ENCODE data around the gene MTARC2. TPM values are rescaled to one million over a fixed set of nuclear protein-coding genes. Genes with fewer than 3 reads are reported as not detected.

MTARC2 gene
- total RNA-seq, 1 experiment from 2014 or later = 13.3 TPM

DNA sequence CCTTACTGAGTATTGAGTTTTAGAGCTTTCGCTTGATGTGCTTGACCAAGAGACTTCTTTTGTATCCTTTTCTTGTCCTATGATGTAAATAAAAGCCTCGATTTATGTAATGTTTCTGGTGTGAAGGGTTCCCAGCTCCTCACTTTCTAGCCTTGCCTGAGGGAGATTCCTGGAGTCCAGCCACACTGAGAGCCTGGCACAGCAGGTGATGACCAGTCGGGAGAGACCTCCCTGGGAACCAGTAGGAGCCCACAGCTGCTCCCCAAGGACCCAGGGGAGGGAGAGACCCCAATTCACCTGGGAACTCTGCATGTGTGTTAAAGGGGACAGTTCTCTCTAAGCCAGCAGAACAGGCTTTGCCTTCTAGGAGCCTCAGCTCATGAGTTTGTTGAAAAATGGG, 49.1 kb upstream of the MTARC2 start:
- Histone ChIP-seq H3K4me3 (ENCODE audit: low read length) (no peak overlapping the region), H3K4me2 (ENCODE audit: low read length) (no peak overlapping the region), H4K20me1 (ENCODE audit: low read length) (no peaks in the 10 kb centered on the region), H3K36me3 (ENCODE audit: low read depth, low read length) (no peaks in the 10 kb centered on the region), H3K9ac (ENCODE audit: low read length) (no peak overlapping the region), H3K9me2 (replicated peaks; ENCODE audit: low read length) (no peaks in the 10 kb centered on the region), H2AFZ (ENCODE audit: low read length) (no peak overlapping the region), H3K9me3 (ENCODE audit: low read length) (no peaks in the 10 kb centered on the region), H3K79me2 (ENCODE audit: low read length) (no peaks in the 10 kb centered on the region), H3K4me1 (ENCODE audit: insufficient read depth, low read length) (no peaks in the 10 kb centered on the region), H3K27ac (ENCODE audit: low read length) (no peak overlapping the region), H3K27me3 (ENCODE audit: low read length) (no peaks in the 10 kb centered on the region), H3F3A (ENCODE audit: low read length, unreplicated experiment) (no peaks in the 10 kb centered on the region)
- BruUV-seq (replicated peaks) = no TSS peak
- no peak for DNase-seq
- TF ChIP-seq EZH2 (IDR thresholded peaks at IDR 0.05; ENCODE audit: low read length, unreplicated experiment) = no peak
- no peak for TF ChIP-seq EZH2phosphoT487 (IDR thresholded peaks at IDR 0.05; ENCODE audit: borderline replicate concordance, low read length)
- ChIA-PET POLR2A (ENCODE audit: unreplicated experiment) (no interaction called here), CTCF (interaction anchor here (0.8 kb wide), 1 partner anchor 34 kb away, joined by 7 read pairs; no protein-coding TSS in a partner anchor)
- ATAC-seq = no peak
- intact Hi-C loops (cut with micrococcal nuclease) = no loop called here

DNA sequence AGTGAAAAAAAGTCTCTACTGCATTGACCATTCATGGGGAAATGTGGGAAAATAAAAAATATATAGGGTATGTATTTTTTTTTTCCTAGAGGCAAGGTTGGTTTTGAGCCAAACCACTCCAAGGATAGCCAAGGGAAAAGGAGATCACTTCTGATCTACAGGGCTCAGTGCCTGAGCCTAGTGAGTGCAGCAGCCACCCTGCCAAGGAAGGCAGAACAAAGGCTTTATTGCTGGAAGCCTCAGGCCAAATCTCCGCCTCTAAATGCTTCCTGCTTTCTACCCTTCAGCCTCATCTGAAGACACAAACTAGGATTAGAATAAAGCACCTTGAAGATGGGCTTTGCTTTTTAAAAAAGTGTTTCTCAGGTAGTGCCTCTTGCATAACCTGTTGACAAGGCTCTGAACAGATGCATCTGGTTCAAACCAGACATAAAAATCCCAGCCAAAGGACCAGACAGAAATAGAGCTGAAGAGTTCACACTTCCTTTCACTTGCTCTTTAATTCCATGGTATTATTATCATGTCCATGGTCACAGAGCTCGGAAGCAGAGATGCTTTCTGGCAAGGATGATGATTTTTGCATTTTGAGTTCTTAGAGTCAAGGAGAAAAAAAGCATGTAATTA, 47.5 kb upstream of the MTARC2 start:
- Histone ChIP-seq H3K79me2 (ENCODE audit: low read length) (no peaks in the 10 kb centered on the region), H3K4me2 (ENCODE audit: low read length) (no peak overlapping the region), H3K4me1 (ENCODE audit: insufficient read depth, low read length) (no peaks in the 10 kb centered on the region), H3K9me3 (ENCODE audit: low read length) (no peaks in the 10 kb centered on the region), H3F3A (ENCODE audit: low read length, unreplicated experiment) (no peaks in the 10 kb centered on the region), H3K27me3 (ENCODE audit: low read length) (no peaks in the 10 kb centered on the region), H3K9ac (ENCODE audit: low read length) (no peak overlapping the region), H3K4me3 (ENCODE audit: low read length) (no peak overlapping the region), H3K36me3 (ENCODE audit: low read depth, low read length) (no peaks in the 10 kb centered on the region), H2AFZ (ENCODE audit: low read length) (no peak overlapping the region), H4K20me1 (ENCODE audit: low read length) (no peaks in the 10 kb centered on the region), H3K27ac (ENCODE audit: low read length) (no peak overlapping the region), H3K9me2 (replicated peaks; ENCODE audit: low read length) (no peaks in the 10 kb centered on the region)
- ChIA-PET POLR2A (ENCODE audit: unreplicated experiment) (interaction anchor here (0.6 kb wide), 1 partner anchor 47 kb away, joined by 3 read pairs; no protein-coding TSS in a partner anchor), CTCF (no interaction called here)
- DNase-seq (peak; percentile 51), ATAC-seq (peak; percentile 89)
- BruUV-seq (replicated peaks) = no TSS peak
- intact Hi-C loops (cut with micrococcal nuclease) = no loop called here
- TF ChIP-seq EZH2phosphoT487 (IDR thresholded peaks at IDR 0.05; ENCODE audit: borderline replicate concordance, low read length) (no peak), EZH2 (IDR thresholded peaks at IDR 0.05; ENCODE audit: low read length, unreplicated experiment) (no peak)
- TF ChIP-seq, protein P1, sequence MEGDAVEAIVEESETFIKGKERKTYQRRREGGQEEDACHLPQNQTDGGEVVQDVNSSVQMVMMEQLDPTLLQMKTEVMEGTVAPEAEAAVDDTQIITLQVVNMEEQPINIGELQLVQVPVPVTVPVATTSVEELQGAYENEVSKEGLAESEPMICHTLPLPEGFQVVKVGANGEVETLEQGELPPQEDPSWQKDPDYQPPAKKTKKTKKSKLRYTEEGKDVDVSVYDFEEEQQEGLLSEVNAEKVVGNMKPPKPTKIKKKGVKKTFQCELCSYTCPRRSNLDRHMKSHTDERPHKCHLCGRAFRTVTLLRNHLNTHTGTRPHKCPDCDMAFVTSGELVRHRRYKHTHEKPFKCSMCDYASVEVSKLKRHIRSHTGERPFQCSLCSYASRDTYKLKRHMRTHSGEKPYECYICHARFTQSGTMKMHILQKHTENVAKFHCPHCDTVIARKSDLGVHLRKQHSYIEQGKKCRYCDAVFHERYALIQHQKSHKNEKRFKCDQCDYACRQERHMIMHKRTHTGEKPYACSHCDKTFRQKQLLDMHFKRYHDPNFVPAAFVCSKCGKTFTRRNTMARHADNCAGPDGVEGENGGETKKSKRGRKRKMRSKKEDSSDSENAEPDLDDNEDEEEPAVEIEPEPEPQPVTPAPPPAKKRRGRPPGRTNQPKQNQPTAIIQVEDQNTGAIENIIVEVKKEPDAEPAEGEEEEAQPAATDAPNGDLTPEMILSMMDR (conservative IDR thresholded peaks at IDR 0.05; ENCODE audit: low read depth, low read length) = no peak

DNA sequence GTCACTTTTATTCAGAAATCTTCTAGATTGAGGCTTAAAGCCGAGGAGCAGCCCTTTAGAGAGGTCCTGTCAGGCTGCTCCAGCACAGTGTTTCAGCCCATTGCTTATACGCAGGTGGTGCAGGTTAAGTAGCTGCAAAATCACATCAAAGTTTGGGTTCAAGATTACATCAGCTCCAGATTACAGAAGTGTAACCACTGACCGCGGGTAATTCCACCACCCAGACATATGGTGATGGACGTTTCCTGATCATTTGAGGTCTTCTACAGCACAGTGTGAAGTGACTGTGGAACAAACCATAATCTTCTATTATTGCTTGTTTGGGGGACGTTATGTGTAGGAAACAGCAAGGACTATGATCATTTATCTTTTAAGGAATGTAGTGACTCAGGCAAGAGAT, 46.1 kb upstream of the MTARC2 start:
- CTCF ChIA-PET = no interaction called here
- no TSS peak for BruUV-seq (replicated peaks)

More for the DNA sequence above, 46.1 kb upstream of the MTARC2 start:
- Histone ChIP-seq H3K79me2 (ENCODE audit: low read length) (no peaks in the 10 kb centered on the region), H3K9ac (ENCODE audit: low read length) (no peak overlapping the region), H2AFZ (ENCODE audit: low read length) (no peak overlapping the region), H3K4me2 (ENCODE audit: low read length) (no peak overlapping the region), H3F3A (ENCODE audit: low read length, unreplicated experiment) (no peaks in the 10 kb centered on the region), H3K9me2 (replicated peaks; ENCODE audit: low read length) (no peaks in the 10 kb centered on the region), H3K9me3 (ENCODE audit: low read length) (no peaks in the 10 kb centered on the region), H3K36me3 (ENCODE audit: low read depth, low read length) (no peaks in the 10 kb centered on the region), H3K27ac (ENCODE audit: low read length) (no peak overlapping the region), H4K20me1 (ENCODE audit: low read length) (no peaks in the 10 kb centered on the region), H3K4me3 (ENCODE audit: low read length) (no peak overlapping the region), H3K4me1 (ENCODE audit: insufficient read depth, low read length) (no peaks in the 10 kb centered on the region), H3K27me3 (ENCODE audit: low read length) (no peaks in the 10 kb centered on the region)
- DNase-seq = no peak
- TF ChIP-seq, protein P1 (conservative IDR thresholded peaks at IDR 0.05; ENCODE audit: low read depth, low read length) = no peak
- TF ChIP-seq EZH2 (IDR thresholded peaks at IDR 0.05; ENCODE audit: low read length, unreplicated experiment) (no peak), EZH2phosphoT487 (IDR thresholded peaks at IDR 0.05; ENCODE audit: borderline replicate concordance, low read length) (no peak)
- POLR2A ChIA-PET (ENCODE audit: unreplicated experiment) = no interaction called here
- no peak for ATAC-seq
- intact Hi-C loops (cut with micrococcal nuclease) = no loop called here

All from PC-3 (cell line).